Gastrocnemius medialis (tissue), 4 donors: ENCODE measurements around the gene GYG1. TPM values are rescaled to one million over a fixed set of nuclear protein-coding genes. Genes with fewer than 3 reads are reported as not detected.

Experiments
- ATAC-seq, 2 donors: fragments of 150-250 bp; one replicate each; pipeline ENCODE4 v1.9.1; 2016
- DNase-seq, 2 donors: peaks; one replicate each; pipeline ENCODE4 v3.0.0-alpha.2; 2019
- H3K27ac ChIP-seq, 4 donors: fragments of 200-600 bp; sonication (generic); 1 replicate in 1 of 4; 2 replicates in 3 of 4; pipeline ENCODE4 v1.5.1; 2016 to 2018; ENCODE audit warnings: mild to moderate bottlenecking in 2 of 4, moderate library complexity in 1 of 4
- H3K27me3 ChIP-seq, 3 donors: fragments of 200-600 bp; sonication (generic) in 2 of 3; 1 replicate in 1 of 3; 2 replicates in 2 of 3; pipeline versions ENCODE4 v1.5.1 to v1.6.0; 2016 to 2019; ENCODE audit warnings: mild to moderate bottlenecking in 1 of 3, moderate library complexity in 1 of 3
- H3K36me3 ChIP-seq, 2 donors: fragments of 200-600 bp; sonication (generic) in 1 of 2; one replicate each; pipeline ENCODE4 v1.5.1; 2017 to 2018
- H3K4me1 ChIP-seq, 2 donors: fragments of 200-600 bp; sonication (generic) in 1 of 2; one replicate each; pipeline ENCODE4 v1.5.1; 2016 to 2017; ENCODE audit warnings: mild to moderate bottlenecking in 2 of 2
- H3K4me3 ChIP-seq, 4 donors: fragments of 200-600 bp; sonication (generic) in 3 of 4; 1 replicate in 1 of 4; 2 replicates in 3 of 4; pipeline ENCODE4 v1.5.1; 2016 to 2019; ENCODE audit warnings: mild to moderate bottlenecking in 2 of 4
- H3K9me3 ChIP-seq, 3 donors: fragments of 200-600 bp; sonication (generic) in 2 of 3; 1 replicate in 1 of 3; 2 replicates in 2 of 3; pipeline ENCODE4 v1.5.1; 2016 to 2019
- POLR2A ChIP-seq, 2 donors: fragments of 450-650 bp; IDR thresholded peaks; one replicate each; pipeline ENCODE4 v1.6.1; 2017; ENCODE audit warnings: antibody characterized with exemption in 2 of 2, mild to moderate bottlenecking in 2 of 2, moderate library complexity in 2 of 2
- in situ Hi-C, 4 donors: fragments of 200-750 bp; cut with MboI; loops; one replicate each; pipeline versions ENCODE4 v1.15.0 to v1.8.0; 2017; ENCODE audit warnings: low sequenced_read_pairs in 4 of 4
- intact Hi-C: fragments of 100-400 bp; cut with DNase I; formaldehyde crosslinking; loops from one replicate; pipeline ENCODE4 v1.15.1; 2023; ENCODE audit warnings: low total_unique reads
- total RNA-seq, 4 donors: library from RNA; depleted of rRNA; stranded (reverse); fragments of >200 nt; gene quantifications; one replicate each; pipeline versions ENCODE4 v1.1.0 to v1.2.3, GENCODE V29; 2016
- TF ChIP-seq, protein P1 (sequence below), 5 experiments: fragments of 450-650 bp in 3 of 5; fragments of 200-600 bp in 2 of 5; sonication (generic) in 2 of 5; IDR thresholded peaks in 4 of 5; conservative IDR thresholded peaks in 1 of 5; 1 replicate in 4 of 5; 2 replicates in 1 of 5; pipeline ENCODE4 v1.5.1; 2016 to 2019; ENCODE audit warnings: antibody characterized with exemption in 5 of 5, mild to moderate bottlenecking in 3 of 5, moderate library complexity in 3 of 5

GYG1 gene
- total RNA-seq, 4 donors from 2014 or later, result 298 to 526 (median 331) TPM

DNA sequence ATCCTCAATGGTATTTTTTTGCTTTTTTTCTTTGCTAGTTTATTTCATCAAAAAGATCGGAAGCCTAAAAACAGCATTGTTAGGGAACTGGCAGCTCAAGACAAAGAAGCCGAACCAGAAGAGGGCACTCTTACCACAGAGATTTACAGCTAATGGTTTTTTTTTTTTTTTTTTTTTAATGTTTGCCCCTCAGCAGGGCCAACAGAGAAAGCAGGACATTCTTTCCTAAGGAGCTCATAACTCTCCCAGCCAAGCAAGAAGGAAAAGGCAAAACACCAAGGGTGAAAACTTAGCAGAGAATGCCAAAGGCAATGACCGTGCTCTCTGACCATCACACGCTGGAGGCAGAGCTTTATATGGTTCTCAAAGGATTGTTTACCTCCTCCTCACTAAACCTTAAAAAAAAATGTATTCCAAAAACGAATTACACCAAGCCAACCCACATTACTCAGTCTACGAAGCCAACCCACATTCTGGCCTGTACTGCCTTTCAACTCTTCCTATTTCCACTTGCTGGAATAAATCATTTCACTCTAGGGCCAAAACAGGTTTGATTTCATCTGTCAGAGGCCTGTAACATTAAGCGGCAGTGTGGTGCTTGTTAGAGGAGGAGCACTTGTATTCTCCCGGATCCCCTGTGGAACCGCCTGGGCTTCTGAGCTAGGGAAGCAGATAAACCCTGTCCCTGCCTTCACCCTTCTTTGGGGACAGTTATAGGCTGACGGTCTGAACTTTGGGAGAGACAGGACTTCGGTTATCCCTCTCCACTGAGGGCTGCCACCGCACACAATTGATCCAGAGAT is 35.6 kb upstream of the GYG1 start:
- peaks cover 23 to 28% of the 10 kb centered on the region in 2 donors for H3K4me1 ChIP-seq
- no peaks in the 10 kb centered on the region for H3K9me3 ChIP-seq
- in situ Hi-C loops (loop anchor here (5.0 to 25.0 kb wide), 7 partner anchors 69 to 532 kb away; partner anchors contain the start of gene HPS3 (in 2 of the 4)), intact Hi-C loops (loop anchor here (1.0 to 10.0 kb wide), 8 partner anchors 20 to 519 kb away; partner anchors contain the start of genes GYG1, HLTF, HPS3 and TM4SF4)
- DNase-seq, result peak; percentile 39 to 63
- H3K36me3 ChIP-seq, result no peaks in the 10 kb centered on the region
- ATAC-seq, result peak; percentile 90 to 93
- peak overlapping the region; percentile 87 to 92 (median 89) for H3K27ac ChIP-seq
- TF ChIP-seq, protein P1, sequence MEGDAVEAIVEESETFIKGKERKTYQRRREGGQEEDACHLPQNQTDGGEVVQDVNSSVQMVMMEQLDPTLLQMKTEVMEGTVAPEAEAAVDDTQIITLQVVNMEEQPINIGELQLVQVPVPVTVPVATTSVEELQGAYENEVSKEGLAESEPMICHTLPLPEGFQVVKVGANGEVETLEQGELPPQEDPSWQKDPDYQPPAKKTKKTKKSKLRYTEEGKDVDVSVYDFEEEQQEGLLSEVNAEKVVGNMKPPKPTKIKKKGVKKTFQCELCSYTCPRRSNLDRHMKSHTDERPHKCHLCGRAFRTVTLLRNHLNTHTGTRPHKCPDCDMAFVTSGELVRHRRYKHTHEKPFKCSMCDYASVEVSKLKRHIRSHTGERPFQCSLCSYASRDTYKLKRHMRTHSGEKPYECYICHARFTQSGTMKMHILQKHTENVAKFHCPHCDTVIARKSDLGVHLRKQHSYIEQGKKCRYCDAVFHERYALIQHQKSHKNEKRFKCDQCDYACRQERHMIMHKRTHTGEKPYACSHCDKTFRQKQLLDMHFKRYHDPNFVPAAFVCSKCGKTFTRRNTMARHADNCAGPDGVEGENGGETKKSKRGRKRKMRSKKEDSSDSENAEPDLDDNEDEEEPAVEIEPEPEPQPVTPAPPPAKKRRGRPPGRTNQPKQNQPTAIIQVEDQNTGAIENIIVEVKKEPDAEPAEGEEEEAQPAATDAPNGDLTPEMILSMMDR (IDR thresholded peaks at IDR 0.05 in 4 of 5, conservative IDR thresholded peaks at IDR 0.05 in 1 of 5), result peak; percentile 31 to 67 (median 54)
- TF ChIP-seq POLR2A (IDR thresholded peaks at IDR 0.05), result peak in 1 of 2 donors; percentile 21
- peak overlapping the region in 1 of 4 donors; percentile 6 for H3K4me3 ChIP-seq
- no peaks in the 10 kb centered on the region for H3K27me3 ChIP-seq

DNA sequence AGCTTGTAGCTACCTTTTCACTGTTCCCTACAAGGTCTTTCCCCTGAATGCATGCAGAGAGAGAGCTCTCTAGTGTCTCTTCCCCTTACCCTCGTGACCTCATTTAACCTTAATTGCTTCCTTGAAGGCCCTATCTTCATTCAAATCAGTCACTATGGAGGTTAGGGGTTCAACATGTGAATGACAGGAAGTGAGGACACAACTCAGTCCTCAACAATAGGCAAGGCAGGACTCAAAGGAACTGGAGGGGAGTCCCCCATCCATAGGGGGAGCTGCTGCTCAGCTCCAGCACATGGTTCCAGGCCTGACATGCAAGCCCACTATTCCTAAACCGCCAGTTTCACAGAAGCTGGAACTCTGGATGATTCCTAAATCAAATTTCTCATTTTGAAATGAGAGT is 33.8 kb upstream of the GYG1 start:
- in situ Hi-C loops (loop anchor here (5.0 to 25.0 kb wide), 7 partner anchors 67 to 530 kb away; partner anchors contain the start of gene HPS3 (in 2 of the 4)), intact Hi-C loops (loop anchor here (2.0 to 10.0 kb wide), 6 partner anchors 33 to 517 kb away; partner anchors contain the start of genes GYG1, HLTF, HPS3 and TM4SF4)
- Histone ChIP-seq H3K9me3 (no peaks in the 10 kb centered on the region), H3K4me3 (no peak overlapping the region), H3K4me1 (peaks cover 28 to 34% of the 10 kb centered on the region in 2 donors), H3K27ac (peak overlapping the region in 2 of 4 donors; percentile 29 to 92), H3K36me3 (no peaks in the 10 kb centered on the region), H3K27me3 (no peaks in the 10 kb centered on the region)
- TF ChIP-seq POLR2A (IDR thresholded peaks at IDR 0.05), result no peak
- TF ChIP-seq, protein P1 (IDR thresholded peaks at IDR 0.05 in 4 of 5, conservative IDR thresholded peaks at IDR 0.05 in 1 of 5), result peak in 4 of 5 experiments; percentile 11 to 53 (median 22)
- ATAC-seq (no peak), DNase-seq (no peak)

DNA sequence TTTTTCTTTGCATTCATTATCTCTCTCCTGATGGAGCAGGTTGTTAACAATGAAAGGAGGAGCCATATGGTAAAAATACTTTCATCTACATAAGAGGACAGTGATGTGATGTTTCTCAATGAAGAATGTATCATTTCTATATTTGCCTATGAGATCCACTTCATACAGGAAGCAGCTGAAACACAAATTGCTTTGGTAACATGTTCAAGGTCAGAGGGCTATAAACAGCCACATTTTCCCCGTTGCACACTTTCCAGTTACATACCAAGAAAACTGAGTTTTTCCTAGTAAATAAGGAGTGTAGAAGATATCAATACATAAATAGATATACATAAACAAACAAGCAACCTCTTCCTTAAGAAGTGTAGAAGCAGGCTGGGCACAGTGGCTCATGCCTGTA is 32.6 kb upstream of the GYG1 start:
- no peaks in the 10 kb centered on the region for H3K27me3 ChIP-seq
- no peaks in the 10 kb centered on the region for H3K36me3 ChIP-seq
- intact Hi-C loops (loop anchor here (10.0 kb wide), 2 partner anchors 126 to 516 kb away; partner anchors contain the start of genes HLTF and TM4SF4), in situ Hi-C loops (loop anchor here (5.0 to 25.0 kb wide), 7 partner anchors 66 to 529 kb away; partner anchors contain the start of gene HPS3 (in 2 of the 4))
- no peaks in the 10 kb centered on the region for H3K9me3 ChIP-seq
- TF ChIP-seq POLR2A (IDR thresholded peaks at IDR 0.05), result no peak
- TF ChIP-seq, protein P1 (IDR thresholded peaks at IDR 0.05 in 4 of 5, conservative IDR thresholded peaks at IDR 0.05 in 1 of 5), result no peak
- H3K4me3 ChIP-seq, result no peak overlapping the region
- no peak for DNase-seq
- H3K27ac ChIP-seq, result no peak overlapping the region
- H3K4me1 ChIP-seq, result peaks cover 28 to 34% of the 10 kb centered on the region in 2 donors
- no peak for ATAC-seq

DNA sequence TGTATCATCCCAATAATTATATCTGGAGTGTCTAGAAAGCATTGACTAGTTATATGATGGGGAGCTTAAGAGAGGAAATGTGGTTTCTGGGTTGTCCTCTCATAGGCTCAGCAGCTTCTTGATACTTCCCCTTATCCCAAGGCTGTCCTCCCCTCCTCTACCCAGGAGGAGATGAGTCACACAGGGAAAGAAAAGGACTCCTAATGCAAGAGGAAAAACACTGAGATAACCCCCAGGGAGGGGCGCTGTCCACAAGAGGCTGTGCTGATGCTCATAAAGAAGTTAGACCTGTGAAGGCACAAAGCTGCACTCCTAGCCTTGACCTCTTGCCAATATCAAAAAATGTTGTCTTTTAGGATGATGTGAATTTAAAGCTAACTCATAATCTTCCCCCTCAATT is 28.8 kb upstream of the GYG1 start:
- in situ Hi-C loops (loop anchor here in 3 of 4 donors (25.0 kb wide), 1 partner anchor 525 kb away; no protein-coding TSS in a partner anchor), intact Hi-C loops (no loop called here)
- H3K27me3 ChIP-seq, result no peaks in the 10 kb centered on the region
- peaks cover 5 to 11% of the 10 kb centered on the region in 2 donors for H3K4me1 ChIP-seq
- peak in 1 of 2 donors; percentile 62 for DNase-seq
- TF ChIP-seq, protein P1 (IDR thresholded peaks at IDR 0.05 in 4 of 5, conservative IDR thresholded peaks at IDR 0.05 in 1 of 5), result peak in 1 of 5 experiments; percentile 13
- TF ChIP-seq POLR2A (IDR thresholded peaks at IDR 0.05), result no peak
- H3K27ac ChIP-seq, result no peak overlapping the region
- peak; percentile 82 to 86 for ATAC-seq
- no peak overlapping the region for H3K4me3 ChIP-seq
- no peaks in the 10 kb centered on the region for H3K36me3 ChIP-seq
- H3K9me3 ChIP-seq, result no peaks in the 10 kb centered on the region
